GM20431 (cell line): ENCODE measurements around the gene STON2.
"Not testable (repeated sequence)": the region's sequence is repeated elsewhere in the genome, so short reads cannot be mapped to it uniquely, and the experiment has no call there.

ENCODE experiments used
- in situ Hi-C: fragments of 300-500 bp; cut with MseI, MboI; formaldehyde crosslinking; loops from one replicate; pipeline ENCODE4 v1.15.0; 2020; ENCODE audit warnings: low sequenced_read_pairs; ENCODE audit not compliant: unreplicated experiment

STON2 gene

GRCh38 chr14:81388336-81388735 lies 11.8 kb downstream of the STON2 start:
- in situ Hi-C loops = no loop called here

- in situ Hi-C loops = no loop called here
These were observed 13.8 kb downstream of the STON2 start for GRCh38 chr14:81386290-81386745.

- in situ Hi-C loops = no loop called here
These were observed 14.2 kb downstream of the STON2 start for GRCh38 chr14:81385886-81386285.

- in situ Hi-C loops = no loop called here
These were observed 14.7 kb downstream of the STON2 start for GRCh38 chr14:81385419-81385818.

GRCh38 chr14:81384900-81385299 lies 15.2 kb downstream of the STON2 start:
- in situ Hi-C loops = no loop called here

- in situ Hi-C loops = no loop called here
These were observed 17.5 kb downstream of the STON2 start for GRCh38 chr14:81382517-81383225.

- in situ Hi-C loops = not testable (repeated sequence)
These were observed 20.1 kb downstream of the STON2 start for GRCh38 chr14:81380009-81380408.

- in situ Hi-C loops = no loop called here
These were observed 28.3 kb downstream of the STON2 start for GRCh38 chr14:81371802-81372201.

GRCh38 chr14:81367563-81367962 lies 32.6 kb downstream of the STON2 start:
- in situ Hi-C loops = no loop called here

GRCh38 chr14:81366884-81367283 lies 33.2 kb downstream of the STON2 start:
- in situ Hi-C loops = no loop called here

- in situ Hi-C loops = no loop called here
These were observed 33.9 kb downstream of the STON2 start for GRCh38 chr14:81366214-81366613.

- in situ Hi-C loops = no loop called here
These were observed 36.3 kb downstream of the STON2 start for GRCh38 chr14:81363746-81364378.

- in situ Hi-C loops = no loop called here
These were observed 46.3 kb downstream of the STON2 start for GRCh38 chr14:81353691-81354323.

GRCh38 chr14:81352413-81352812 lies 47.7 kb downstream of the STON2 start:
- in situ Hi-C loops = no loop called here

GRCh38 chr14:81351205-81351604 lies 48.9 kb downstream of the STON2 start:
- in situ Hi-C loops = no loop called here

- in situ Hi-C loops = no loop called here
These were observed 49.6 kb downstream of the STON2 start for GRCh38 chr14:81350344-81351130.

- in situ Hi-C loops = no loop called here
These were observed 52.1 kb downstream of the STON2 start for GRCh38 chr14:81348061-81348460.

- in situ Hi-C loops = no loop called here
These were observed 54.3 kb downstream of the STON2 start for GRCh38 chr14:81345781-81346180.

- in situ Hi-C loops = no loop called here
These were observed 55.5 kb downstream of the STON2 start for GRCh38 chr14:81344481-81345160.

- in situ Hi-C loops = no loop called here
These were observed 56.4 kb downstream of the STON2 start for GRCh38 chr14:81343701-81344100.
